NCI-H1436 (cell line): ENCODE data around the gene RAVER1.
"Not testable (repeated sequence)": the region's sequence is repeated elsewhere in the genome, so short reads cannot be mapped to it uniquely, and the experiment has no call there.

Experiments used
- DNase-seq: peaks from one replicate; lab custom pipeline; 2025; lab: John Stamatoyannopoulos, UW

Gene RAVER1

DNA sequence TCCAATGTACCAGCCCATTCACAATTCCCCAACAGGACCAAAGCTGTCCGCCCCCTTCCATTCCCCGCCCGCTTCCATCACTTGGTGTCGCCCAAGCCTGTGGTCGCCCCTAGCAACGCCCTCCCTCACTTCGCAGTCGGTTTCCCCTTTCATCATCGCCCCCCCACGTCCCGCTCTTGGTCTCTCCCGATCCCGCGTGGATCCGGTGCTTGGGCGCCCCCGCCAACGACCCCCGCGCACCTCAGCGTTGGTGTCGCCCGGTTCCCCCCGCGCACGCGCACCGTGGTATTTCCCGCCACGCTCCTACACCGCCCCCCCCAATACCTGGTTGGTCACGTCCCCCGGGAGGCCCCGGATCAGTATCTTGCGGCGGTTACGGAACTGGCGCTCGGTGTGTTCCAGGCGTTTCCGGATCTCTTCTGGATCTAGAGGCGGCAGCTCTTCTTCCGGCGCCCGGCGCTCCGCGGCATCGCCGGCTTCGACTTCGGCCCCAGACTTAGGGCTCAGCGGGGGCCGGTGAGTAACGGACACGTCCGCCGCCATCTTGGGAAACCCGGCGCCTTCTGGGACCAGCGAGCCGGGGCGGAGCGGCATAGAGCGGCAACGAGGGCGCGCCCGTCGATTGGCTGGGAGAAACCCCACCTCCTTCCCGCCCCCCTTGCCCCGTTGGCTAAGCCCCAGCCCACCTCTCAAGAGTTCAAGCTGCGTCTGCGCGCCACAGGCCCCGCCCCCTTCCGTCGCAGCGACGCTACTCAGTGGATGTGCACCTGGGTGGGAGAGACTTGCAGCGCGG, at the start of gene RAVER1:
RAVER1 (minus strand) TSS at position 565 of the 793 bp plus-strand sequence; CDS start at position 543, 22 bp downstream.
- DNase-seq: peak; percentile 98

DNA sequence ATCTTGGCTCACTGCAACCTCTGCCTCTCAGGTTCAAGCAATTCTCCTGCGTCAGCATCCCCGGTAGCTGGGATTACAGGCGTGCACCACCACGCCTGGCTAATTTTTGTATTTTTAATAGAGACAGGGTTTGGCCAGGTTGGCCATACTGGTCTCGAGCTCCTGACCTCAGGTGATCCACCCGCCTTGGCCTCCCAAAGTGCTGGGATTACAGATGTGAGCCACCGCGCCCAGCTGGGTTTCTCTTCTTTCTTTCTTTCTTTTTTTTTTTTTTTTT, 49.8 kb upstream of the RAVER1 start:
- not testable (repeated sequence) for DNase-seq

DNA sequence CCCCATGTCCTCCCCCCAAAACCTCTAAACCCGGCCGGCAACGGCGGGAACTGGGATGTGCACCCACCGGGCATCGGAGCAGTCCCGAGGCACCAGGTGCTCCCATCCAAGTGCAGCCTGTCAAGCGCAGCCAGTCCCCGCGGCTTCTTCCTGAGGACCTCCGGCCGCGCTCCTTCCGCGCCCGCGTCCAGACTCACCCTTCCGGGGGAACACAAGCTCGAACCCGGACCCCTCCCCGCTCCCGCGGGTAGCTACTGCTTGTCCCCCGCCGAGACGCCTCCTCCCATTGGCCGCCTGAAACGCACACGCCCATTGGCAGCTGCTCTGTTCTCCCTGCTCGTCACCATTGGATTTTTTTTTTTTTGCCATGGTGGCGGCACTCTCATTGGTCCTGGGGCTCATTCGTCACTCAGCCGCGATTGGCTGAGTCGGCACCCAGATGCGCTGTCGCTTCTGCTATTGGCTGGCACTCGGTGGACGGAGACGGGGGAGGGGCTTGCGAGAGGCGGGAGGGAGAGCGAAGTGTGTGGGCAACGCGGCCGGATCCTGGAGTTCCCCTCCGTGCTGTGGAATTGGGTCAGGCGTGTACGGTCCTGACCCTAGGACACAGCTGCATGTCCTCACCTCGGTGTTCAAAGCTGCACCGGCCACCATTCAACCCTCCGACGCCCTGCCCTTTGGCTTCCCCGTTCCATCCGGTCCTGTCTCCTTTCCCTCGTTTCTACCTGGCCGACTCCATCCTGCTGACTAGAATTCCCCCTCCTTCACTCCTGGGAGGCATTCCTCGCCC, 47.2 kb upstream of the RAVER1 start, which contains the start of gene TYK2:
TYK2 (minus strand) TSS at position 260 of the 790 bp plus-strand sequence. CDS start 2,166 bp downstream, outside the sequence.
- DNase-seq: peak; percentile 98

- DNase-seq: no peak
Observed at GRCh38 chr19:10379880-10380312, 46.6 kb upstream of the RAVER1 start.

DNA sequence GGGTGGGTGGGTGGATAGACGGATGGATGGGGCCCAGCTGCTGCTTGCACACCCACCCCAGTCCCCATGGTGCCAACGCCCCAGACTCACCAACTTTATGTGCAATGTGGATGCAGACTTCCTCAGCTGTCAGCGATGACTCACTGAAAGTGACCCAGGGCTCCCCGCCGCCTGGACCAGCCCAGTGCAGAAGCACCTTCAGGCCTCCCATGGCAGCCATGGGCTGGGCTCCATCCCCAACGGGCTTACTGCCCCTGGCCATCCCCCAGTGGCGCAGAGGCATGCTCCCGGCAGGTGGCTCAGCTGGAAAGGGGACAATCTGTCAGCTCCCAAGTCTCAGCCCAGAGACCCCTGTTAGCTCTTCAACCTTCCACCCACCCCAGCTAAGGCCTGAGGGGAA, 44.8 kb upstream of the RAVER1 start:
- DNase-seq: no peak

DNA sequence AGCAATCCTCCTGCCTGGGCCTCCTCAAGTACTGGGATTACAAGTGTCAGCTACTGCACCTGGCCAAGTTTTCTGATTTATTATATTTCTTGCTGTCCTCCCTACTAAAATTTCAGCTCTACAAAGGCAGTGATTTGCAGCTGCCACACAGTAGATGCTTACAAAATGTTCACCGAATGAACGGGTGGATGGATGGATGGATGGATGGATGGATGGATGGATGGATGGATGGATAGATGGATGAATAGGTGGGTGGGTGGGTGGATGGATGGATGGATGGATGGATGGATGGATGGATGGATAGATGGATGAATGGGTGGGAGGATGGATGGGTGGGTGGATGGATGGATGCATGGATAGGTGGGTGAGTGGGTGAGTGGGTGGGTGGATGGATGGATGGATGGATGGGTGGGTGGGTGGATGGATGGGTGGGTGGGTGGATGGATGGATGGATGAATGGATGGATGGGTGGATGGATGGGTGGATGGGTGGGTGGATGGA, 43.9 kb upstream of the RAVER1 start:
- not testable (repeated sequence) for DNase-seq

GRCh38 chr19:10374931-10375330, 41.6 kb upstream of the RAVER1 start:
- no peak for DNase-seq

GRCh38 chr19:10372690-10373089, 39.4 kb upstream of the RAVER1 start:
- DNase-seq: no peak

GRCh38 chr19:10368101-10368803, 34.9 kb upstream of the RAVER1 start:
- no peak for DNase-seq

GRCh38 chr19:10366950-10367512, 33.7 kb upstream of the RAVER1 start:
- not testable (repeated sequence) for DNase-seq

- no peak for DNase-seq
Observed at GRCh38 chr19:10365518-10365917, 32.2 kb upstream of the RAVER1 start.

GRCh38 chr19:10364644-10365043, 31.3 kb upstream of the RAVER1 start:
- no peak for DNase-seq

- no peak for DNase-seq
Observed at GRCh38 chr19:10363789-10364281, 30.5 kb upstream of the RAVER1 start.

DNA sequence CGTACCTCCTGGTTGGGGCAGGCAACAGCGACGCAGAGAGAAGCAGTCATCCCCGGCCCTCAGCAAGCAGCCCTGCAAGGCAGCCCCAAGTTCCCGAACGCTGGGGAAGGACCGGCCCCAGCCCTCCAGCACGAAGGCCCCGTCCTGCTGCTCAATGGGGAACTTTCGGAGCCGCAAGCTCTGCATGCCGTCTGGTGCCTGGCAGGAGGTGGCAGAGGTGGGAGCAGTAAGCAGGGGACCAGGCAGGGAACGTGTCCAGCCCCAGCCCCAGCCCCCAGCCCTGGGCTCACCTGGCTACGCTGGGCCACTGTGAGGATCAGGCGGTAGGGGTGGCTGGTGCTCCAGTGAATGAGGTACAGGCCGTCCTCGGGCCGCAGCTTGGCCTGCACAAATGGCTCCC, 28.9 kb upstream of the RAVER1 start:
- no peak for DNase-seq

DNA sequence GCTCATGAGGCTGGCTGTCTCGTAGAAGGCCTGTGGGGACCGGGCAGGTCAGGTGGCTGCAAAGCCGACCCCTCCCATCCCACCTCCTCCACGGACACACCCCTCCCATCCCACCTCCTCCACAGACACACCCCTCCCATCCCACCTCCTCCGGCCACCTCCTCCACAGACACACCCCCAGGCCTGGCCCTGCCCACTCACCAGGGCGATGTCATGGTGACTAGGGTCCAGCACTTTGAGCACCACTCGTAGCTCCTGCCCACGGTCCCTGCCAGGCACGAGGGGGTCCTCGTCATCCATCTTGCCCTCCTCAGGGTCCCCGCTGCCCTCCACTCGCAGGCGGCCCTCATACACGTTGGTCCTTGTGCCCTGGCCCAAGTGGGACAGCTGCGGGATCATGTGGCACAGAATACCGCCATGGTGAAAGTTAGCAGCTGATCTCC, 28.3 kb upstream of the RAVER1 start:
- no peak for DNase-seq

DNA sequence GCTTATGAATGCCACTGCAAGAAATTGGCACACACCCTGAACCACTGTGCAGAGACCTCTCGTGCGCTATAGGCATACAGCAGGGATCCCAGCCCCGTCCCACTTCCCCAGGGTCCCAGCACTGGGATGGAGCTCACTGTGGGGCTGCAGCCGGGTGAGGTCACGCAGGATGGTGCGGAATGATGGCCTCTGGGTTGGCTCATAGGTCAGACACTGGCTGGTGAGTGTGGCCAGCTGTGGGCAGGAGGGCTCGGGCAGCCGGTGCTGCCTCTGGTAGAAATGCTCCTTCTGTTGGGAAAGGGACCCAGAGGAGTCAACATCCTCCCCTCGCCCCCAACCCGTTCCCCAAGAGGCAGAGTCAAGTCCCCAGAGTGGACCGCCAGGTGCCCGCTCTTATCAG, 23.1 kb upstream of the RAVER1 start:
- DNase-seq: no peak

DNA sequence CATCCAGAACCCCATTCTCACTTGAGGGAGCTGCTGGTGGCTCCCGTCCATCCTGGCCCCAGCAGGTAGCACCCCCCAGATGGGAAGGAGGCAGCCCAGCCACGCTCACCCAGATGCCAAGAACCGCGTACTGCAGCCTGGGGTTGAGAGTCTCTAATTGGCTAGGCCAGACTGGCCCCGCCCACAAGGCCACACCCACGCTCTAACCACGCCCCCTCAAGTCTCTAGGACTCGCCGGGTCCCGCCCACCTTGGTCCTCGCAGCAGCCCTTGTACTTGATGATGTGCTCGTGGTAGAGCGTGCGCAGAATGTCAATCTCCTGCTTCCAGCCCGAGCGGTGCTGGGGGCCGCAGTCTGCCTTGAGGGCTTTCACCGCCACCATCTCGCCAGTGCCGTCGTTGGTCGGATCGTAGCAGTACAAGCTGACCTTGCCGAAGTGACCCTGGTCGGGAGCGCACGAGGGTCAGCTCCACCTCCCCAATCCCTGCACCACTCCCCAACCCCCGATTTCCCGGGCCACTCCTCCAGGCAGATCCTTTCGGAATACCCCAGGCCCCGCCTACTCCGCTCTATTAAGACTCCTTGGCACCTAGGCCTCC, 20.6 kb upstream of the RAVER1 start:
- no peak for DNase-seq

- no peak for DNase-seq
Observed at GRCh38 chr19:10352764-10353671, 19.7 kb upstream of the RAVER1 start.

- DNase-seq: no peak
Observed at GRCh38 chr19:10346509-10346908, 13.2 kb upstream of the RAVER1 start.

- no peak for DNase-seq
Observed at GRCh38 chr19:10344780-10345179, 11.5 kb upstream of the RAVER1 start.
